HG03103 (cell line): ENCODE results near the gene ASH1L.
A peak's percentile ranks its signal among the peaks of the same experiment; 100 is the strongest.
"Not testable (repeated sequence)": the region's sequence is repeated elsewhere in the genome, so short reads cannot be mapped to it uniquely, and the experiment has no call there.

Experiments used
- ATAC-seq: cut with Tn5 transposase; IDR thresholded peaks from one replicate; pipeline ENCODE4 v1.9.1; 2021; ENCODE audit warnings: low read depth; ENCODE audit not compliant: unreplicated experiment

ASH1L gene

DNA sequence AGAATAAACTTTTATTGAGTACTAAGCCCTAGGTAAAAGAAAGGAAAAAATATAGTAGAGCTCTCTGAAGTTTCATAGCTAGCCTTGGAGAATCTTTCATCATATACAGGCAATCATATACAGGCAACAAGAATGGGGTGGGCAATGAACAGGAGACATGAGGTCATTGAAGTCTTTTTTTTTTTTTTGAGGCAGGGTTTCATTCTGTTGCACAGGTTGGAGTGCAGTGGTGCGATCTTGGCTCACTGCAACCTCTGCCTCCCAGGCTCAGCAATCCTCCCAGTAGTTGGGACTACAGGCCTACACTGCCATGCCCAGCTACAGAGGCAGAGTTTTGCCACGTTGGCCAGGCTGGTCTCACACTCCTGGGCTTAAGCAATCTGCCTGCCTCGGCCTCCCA is 219.8 kb downstream of the ASH1L start:
- no peak for ATAC-seq

GRCh38 chr1:155339515-155340097 is 223.0 kb downstream of the ASH1L start:
- ATAC-seq, result no peak

- ATAC-seq, result no peak
Measured at GRCh38 chr1:155334962-155335361, 227.6 kb downstream of the ASH1L start.

DNA sequence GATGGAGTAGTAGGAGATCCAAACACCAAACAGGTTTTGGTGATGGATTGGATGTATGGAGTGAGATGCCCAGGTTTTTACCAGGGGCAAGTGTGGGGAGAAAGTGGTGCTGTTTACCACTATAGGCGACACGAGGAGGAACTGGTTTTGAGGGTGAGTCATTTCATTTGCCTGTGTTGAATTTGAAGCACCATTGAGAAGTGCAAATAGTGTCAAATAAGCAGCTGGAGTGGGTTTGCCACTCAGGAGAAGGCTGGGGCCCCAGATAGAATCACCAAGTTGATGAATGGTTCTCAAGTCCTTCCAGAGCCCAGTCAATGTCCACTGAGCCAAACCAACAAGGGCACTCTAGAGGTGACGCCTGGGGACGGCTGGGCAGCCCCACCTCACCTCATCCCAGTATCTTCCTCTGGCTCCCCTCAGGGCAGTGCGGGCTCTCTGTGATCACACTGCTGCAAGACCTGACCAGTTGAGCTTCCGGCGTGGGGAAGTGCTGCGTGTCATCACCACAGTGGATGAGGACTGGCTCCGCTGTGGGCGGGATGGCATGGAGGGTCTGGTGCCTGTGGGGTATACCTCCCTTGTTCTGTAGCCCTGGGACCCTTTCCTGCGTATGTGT is 232.5 kb downstream of the ASH1L start:
- ATAC-seq, result no peak

GRCh38 chr1:155328856-155329255 is 233.7 kb downstream of the ASH1L start:
- ATAC-seq, result not testable (repeated sequence)

GRCh38 chr1:155327981-155328380 is 234.6 kb downstream of the ASH1L start:
- ATAC-seq, result no peak

- ATAC-seq, result no peak
Measured at GRCh38 chr1:155326631-155327037, 236.0 kb downstream of the ASH1L start.

GRCh38 chr1:155326020-155326526 is 236.5 kb downstream of the ASH1L start:
- no peak for ATAC-seq

DNA sequence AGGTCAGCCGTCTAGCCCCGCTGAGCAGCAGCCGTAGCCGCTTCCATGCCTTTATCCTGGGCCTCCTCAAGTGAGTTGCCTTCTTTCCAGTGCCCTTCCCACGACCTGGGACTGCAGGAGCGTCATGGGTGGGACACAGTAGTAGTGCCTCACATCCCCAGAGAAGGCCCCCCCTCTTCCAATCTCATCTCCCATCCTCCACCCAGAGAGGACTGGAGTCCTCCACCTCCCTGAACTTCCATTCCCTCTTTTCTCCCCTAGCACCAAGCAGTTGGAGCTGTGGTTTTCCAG is 237.1 kb downstream of the ASH1L start:
- no peak for ATAC-seq

DNA sequence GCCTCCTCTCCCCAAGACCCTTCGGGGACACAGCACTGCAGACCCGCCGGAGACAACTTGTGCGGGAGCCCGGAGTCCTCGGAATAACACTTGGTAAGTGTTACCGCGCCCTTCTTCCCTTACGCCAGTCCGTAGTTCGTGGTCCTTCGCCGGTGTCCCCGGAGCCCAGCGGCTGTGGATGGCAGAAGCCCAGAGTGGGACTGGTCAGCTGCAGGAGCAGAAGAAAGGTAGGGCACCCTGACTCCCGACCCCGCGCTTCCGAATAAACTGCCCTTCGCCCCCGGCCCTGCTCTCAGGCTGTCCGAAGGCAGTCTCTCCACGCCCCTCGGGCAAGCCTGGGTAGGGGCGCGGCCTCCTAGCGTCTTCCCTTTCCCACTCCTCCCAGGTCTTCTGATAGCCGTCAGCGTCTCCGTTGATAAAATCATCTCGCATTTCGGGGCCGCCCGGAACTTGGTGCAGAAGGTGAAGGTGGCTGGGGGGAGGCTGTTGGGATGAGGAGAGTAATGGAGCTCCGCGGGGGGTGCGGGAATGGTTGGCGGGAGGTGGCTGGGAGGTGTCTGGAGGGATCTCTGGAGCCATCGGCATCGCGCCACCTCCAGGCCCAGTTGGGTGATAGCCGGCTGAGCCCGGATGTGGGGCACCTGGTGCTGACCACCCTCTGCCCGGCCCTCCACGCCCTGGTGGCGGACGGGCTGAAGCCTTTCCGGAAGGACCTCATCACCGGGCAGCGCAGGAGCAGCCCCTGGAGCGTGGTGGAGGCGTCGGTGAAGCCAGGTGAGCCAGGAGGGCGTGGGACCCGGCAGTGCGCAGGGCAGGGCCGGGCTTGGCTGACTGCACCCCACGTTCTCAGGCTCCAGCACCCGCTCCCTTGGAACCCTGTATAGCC is 237.6 kb downstream of the ASH1L start:
- no peak for ATAC-seq

- ATAC-seq, result peak; percentile 52
Measured at GRCh38 chr1:155324037-155324716, 238.4 kb downstream of the ASH1L start.

DNA sequence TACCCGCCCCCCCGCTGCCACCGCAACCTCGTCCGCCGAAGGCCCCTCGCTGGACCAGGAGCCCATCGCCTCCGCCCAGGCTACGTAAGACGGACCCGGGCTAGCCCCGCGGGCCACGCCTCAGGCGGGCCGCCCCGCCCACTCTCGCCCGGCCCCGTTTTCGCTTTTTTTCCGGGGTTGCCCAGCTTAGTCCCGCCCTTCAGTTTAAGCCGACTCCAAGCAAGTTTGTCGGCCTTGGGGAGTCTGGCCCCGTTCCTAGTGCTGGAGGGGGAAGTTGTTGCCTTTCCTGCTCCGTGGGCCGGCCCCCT is 238.9 kb downstream of the ASH1L start:
- ATAC-seq, result peak; percentile 36

GRCh38 chr1:155322953-155323728 is 239.5 kb downstream of the ASH1L start:
- no peak for ATAC-seq

GRCh38 chr1:155322571-155322952 is 240.0 kb downstream of the ASH1L start:
- ATAC-seq, result no peak

DNA sequence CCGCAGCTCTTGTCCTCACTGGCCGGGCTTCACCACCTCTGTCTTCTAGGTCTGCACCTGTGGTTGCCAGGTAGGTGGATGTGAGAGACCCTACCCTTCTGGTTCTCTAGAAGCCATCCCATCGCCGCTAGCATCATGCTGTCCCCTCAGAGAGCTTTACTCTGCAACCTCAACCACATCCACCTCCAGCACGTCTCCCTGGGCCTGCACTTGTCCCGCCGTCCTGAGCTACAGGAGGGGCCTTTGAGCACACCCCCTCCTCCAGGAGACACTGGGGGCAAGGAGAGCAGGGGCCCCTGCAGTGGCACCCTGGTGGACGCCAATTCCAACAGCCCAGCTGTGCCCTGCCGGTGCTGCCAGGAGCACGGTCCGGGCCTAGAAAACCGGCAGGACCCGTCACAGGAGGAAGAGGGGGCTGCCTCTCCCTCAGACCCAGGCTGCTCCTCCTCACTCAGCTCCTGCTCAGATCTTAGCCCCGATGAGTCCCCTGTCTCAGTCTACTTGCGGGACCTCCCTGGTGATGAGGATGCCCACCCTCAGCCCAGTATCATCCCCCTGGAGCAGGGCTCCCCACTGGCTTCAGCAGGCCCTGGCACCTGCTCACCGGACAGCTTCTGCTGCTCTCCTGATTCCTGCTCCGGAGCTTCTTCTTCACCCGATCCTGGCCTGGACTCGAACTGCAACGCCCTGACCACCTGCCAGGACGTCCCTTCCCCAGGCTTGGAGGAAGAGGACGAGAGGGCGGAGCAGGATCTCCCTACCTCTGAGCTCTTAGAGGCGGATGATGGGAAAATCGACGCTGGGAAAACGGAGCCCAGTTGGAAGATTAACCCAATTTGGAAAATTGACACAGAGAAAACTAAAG is 240.7 kb downstream of the ASH1L start:
- no peak for ATAC-seq

GRCh38 chr1:155320661-155321617 is 241.7 kb downstream of the ASH1L start, which contains the start of gene RUSC1:
Gene RUSC1, plus strand, starts transcription at chr1:155320894. Its CDS starts 880 bp downstream, at chr1:155321774.
- no peak for ATAC-seq

DNA sequence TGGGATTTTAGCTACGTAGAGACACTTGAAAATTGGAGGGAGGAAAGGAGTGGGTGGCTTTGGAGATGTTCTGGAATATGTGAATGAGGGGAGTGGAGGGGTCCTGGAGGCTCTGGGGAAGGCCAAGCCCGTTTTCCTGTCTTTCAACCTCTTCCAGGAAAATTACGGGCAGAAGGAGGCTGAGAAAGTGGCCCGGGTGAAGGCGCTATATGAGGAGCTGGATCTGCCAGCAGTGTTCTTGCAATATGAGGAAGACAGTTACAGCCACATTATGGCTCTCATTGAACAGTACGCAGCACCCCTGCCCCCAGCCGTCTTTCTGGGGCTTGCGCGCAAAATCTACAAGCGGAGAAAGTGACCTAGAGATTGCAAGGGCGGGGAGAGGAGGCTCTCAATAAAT is 242.4 kb downstream of the ASH1L start:
- no peak for ATAC-seq

GRCh38 chr1:155319536-155319935 is 243.1 kb downstream of the ASH1L start:
- ATAC-seq, result no peak
